SK-N-SH (cell line): Measurements from ENCODE around the gene SLC27A3. TPM values are rescaled to one million over a fixed set of nuclear protein-coding genes. Genes with fewer than 3 reads are reported as not detected.

Experiments used
- CTCF ChIA-PET: fragments of 300-600, 350-600 bp; formaldehyde crosslinking; extraction: SDS; loops from one replicate; lab custom pipeline; 2021; lab: Yijun Ruan, JAX
- POLR2A ChIA-PET: fragments of 350-600 bp; sonication (Branson Sonifier 250); formaldehyde crosslinking; extraction: SDS; loops from one replicate; lab custom pipeline; 2020; ENCODE audit warnings: antibody characterized with exemption, inconsistent platforms; lab: Yijun Ruan, JAX
- DNase-seq: peaks from one replicate; pipeline ENCODE4 v3.0.0; 2012
- H2AFZ ChIP-seq: fragments of 200-600 bp; sonication (generic); 2 replicates; pipeline ENCODE4 v1.8.1; 2016; ENCODE audit warnings: antibody characterized with exemption, mild to moderate bottlenecking, low read depth
- H3F3A ChIP-seq: fragments of 200-600 bp; sonication (generic); replicated peaks from 2 replicates; pipeline ENCODE3; 2016; ENCODE audit warnings: antibody characterized with exemption, mild to moderate bottlenecking; ENCODE audit not compliant: insufficient read depth
- H3K27ac ChIP-seq, 2 experiments: fragments of 200-500 bp in 1 of 2; fragments of 200-600 bp in 1 of 2; sonication (Bioruptor generic) in 1 of 2; sonication (generic), shearing (Covaris generic) in 1 of 2; 2 replicates each; pipeline versions ENCODE4 v1.5.1 to v1.6.1; 2014 to 2016; ENCODE audit warnings: low read depth in 2 of 2, inconsistent platforms in 1 of 2, low read length in 1 of 2, mild to moderate bottlenecking in 1 of 2, mixed read lengths in 1 of 2
- H3K27me3 ChIP-seq: fragments of 200-600 bp; sonication (generic), shearing (Covaris generic); 2 replicates; pipeline ENCODE4 v1.6.1; 2016; ENCODE audit warnings: mixed run types; ENCODE audit not compliant: insufficient read depth
- H3K36me3 ChIP-seq, 2 experiments: fragments of 200-500 bp in 1 of 2; fragments of 200-600 bp in 1 of 2; sonication (Bioruptor generic) in 1 of 2; sonication (generic) in 1 of 2; replicated peaks in 1 of 2; 2 replicates each; pipeline versions ENCODE3 to v1.5.1; 2014 to 2016; ENCODE audit warnings: low read length in 1 of 2, mild to moderate bottlenecking in 1 of 2; ENCODE audit not compliant: insufficient read depth in 2 of 2, control insufficient read depth in 1 of 2
- H3K4me1 ChIP-seq, 2 experiments: fragments of 200-500 bp in 1 of 2; fragments of 200-600 bp in 1 of 2; sonication (Bioruptor generic) in 1 of 2; sonication (generic), shearing (Covaris generic) in 1 of 2; 2 replicates each; pipeline versions ENCODE4 v1.5.1 to v1.6.1; 2014 to 2016; ENCODE audit warnings: low read depth in 1 of 2, low read length in 1 of 2, mixed run types in 1 of 2; ENCODE audit not compliant: insufficient read depth in 2 of 2, control insufficient read depth in 1 of 2
- H3K4me2 ChIP-seq: fragments of 200-600 bp; sonication (generic), shearing (Covaris generic); 2 replicates; pipeline ENCODE4 v1.6.1; 2017; ENCODE audit warnings: mixed run types
- H3K4me3 ChIP-seq, 2 experiments: fragments of 200-500 bp in 1 of 2; fragments of 200-600 bp in 1 of 2; sonication (Bioruptor generic) in 1 of 2; sonication (generic), shearing (Covaris generic) in 1 of 2; 2 replicates each; pipeline versions ENCODE4 v1.5.1 to v1.8.1; 2014 to 2016; ENCODE audit warnings: low read depth in 2 of 2, inconsistent platforms in 1 of 2, low read length in 1 of 2, mild to moderate bottlenecking in 1 of 2, mixed read lengths in 1 of 2, moderate library complexity in 1 of 2
- H3K79me2 ChIP-seq: fragments of 200-600 bp; sonication (generic); 2 replicates; pipeline ENCODE4 v1.8.1; 2017; ENCODE audit warnings: mild to moderate bottlenecking; ENCODE audit not compliant: insufficient read depth
- H3K9ac ChIP-seq: fragments of 200-600 bp; sonication (generic); 2 replicates; pipeline ENCODE4 v1.6.1; 2017; ENCODE audit warnings: mixed run types
- H3K9me2 ChIP-seq: fragments of 200-600 bp; sonication (generic); 2 replicates; pipeline ENCODE4 v1.6.1; 2017; ENCODE audit warnings: mixed run types
- H3K9me3 ChIP-seq: fragments of 200-600 bp; sonication (generic); 2 replicates; pipeline ENCODE4 v1.6.1; 2017; ENCODE audit warnings: mixed run types, mild to moderate bottlenecking, moderate library complexity
- H4K20me1 ChIP-seq: fragments of 200-600 bp; sonication (generic); 2 replicates; pipeline ENCODE4 v1.6.1; 2017; ENCODE audit warnings: mild to moderate bottlenecking, mixed run types; ENCODE audit not compliant: insufficient read depth
- CTCF ChIP-seq: fragments of 200-600 bp; sonication (generic); IDR thresholded peaks from 2 replicates; pipeline ENCODE4 v1.6.1; 2017; ENCODE audit warnings: antibody characterized with exemption, mild to moderate bottlenecking, moderate library complexity
- FOSL2 ChIP-seq: IDR thresholded peaks from 2 replicates; pipeline ENCODE4 v1.4.0; 2012; ENCODE audit warnings: low read depth, mild to moderate bottlenecking, moderate library complexity, borderline replicate concordance
- FOXJ3 ChIP-seq: sonication (generic); formaldehyde crosslinking; IDR thresholded peaks from 2 replicates; pipeline ENCODE4 v1.5.1; 2020; ENCODE audit warnings: mild to moderate bottlenecking, missing genetic modification reagents
- FOXM1 ChIP-seq: IDR thresholded peaks from 2 replicates; pipeline ENCODE4 v1.4.0; 2012; ENCODE audit warnings: low read depth, mild to moderate bottlenecking
- GABPA ChIP-seq: IDR thresholded peaks from 2 replicates; pipeline ENCODE4 v1.4.0; 2012; ENCODE audit warnings: low read depth, mild to moderate bottlenecking
- JUND ChIP-seq: IDR thresholded peaks from 2 replicates; pipeline ENCODE4 v1.4.0; 2012
- NFIC ChIP-seq: IDR thresholded peaks from 2 replicates; pipeline ENCODE4 v1.4.0; 2012; ENCODE audit warnings: borderline replicate concordance
- PBX3 ChIP-seq: IDR thresholded peaks from 2 replicates; pipeline ENCODE4; 2012
- POLR2AphosphoS5 ChIP-seq: IDR thresholded peaks from 2 replicates; pipeline ENCODE4 v1.6.1; 2012; ENCODE audit warnings: low read depth, low read length
- RFX5 ChIP-seq: IDR thresholded peaks from 2 replicates; pipeline ENCODE4 v1.6.1; 2012; ENCODE audit warnings: mild to moderate bottlenecking, improper control_type of control experiment, low read length
- RXRA ChIP-seq: IDR thresholded peaks from 2 replicates; pipeline ENCODE4 v1.4.0; 2012; ENCODE audit warnings: low read depth, mild to moderate bottlenecking, borderline replicate concordance
- SIN3A ChIP-seq: IDR thresholded peaks from 2 replicates; pipeline ENCODE4 v1.6.1; 2012; ENCODE audit warnings: low read depth, mild to moderate bottlenecking, low read length, moderate library complexity, borderline replicate concordance
- TAF1 ChIP-seq: IDR thresholded peaks from 2 replicates; pipeline ENCODE4 v1.6.1; 2012; ENCODE audit warnings: low read depth, mild to moderate bottlenecking, low read length, moderate library complexity, borderline replicate concordance
- TCF12 ChIP-seq: IDR thresholded peaks from 2 replicates; pipeline ENCODE4 v1.4.0; 2012
- TEAD4 ChIP-seq: IDR thresholded peaks from 2 replicates; pipeline ENCODE4 v1.4.0; 2012; ENCODE audit warnings: mild to moderate bottlenecking, borderline replicate concordance; ENCODE audit not compliant: insufficient read depth
- USF1 ChIP-seq: IDR thresholded peaks from 2 replicates; pipeline ENCODE4 v1.4.0; 2012; ENCODE audit warnings: low read depth, borderline replicate concordance
- ZBTB33 ChIP-seq: IDR thresholded peaks from 2 replicates; pipeline ENCODE4 v1.4.0; 2012; ENCODE audit warnings: low read depth, borderline replicate concordance
- WGBS: methylation state at CpG from one replicate; pipeline ENCODE4 v1.1.6; 2017; ENCODE audit warnings: low lambda C conversion rate; 5-methylcytosine and 5-hydroxymethylcytosine counted together
- polyA plus RNA-seq, 3 experiments: library from polyadenylated mRNA; depleted of rRNA; stranded (reverse); fragments of >200 nt; gene quantifications; 2 replicates each; pipeline ENCODE4 v1.2.3, GENCODE V29; 2012

SLC27A3 gene
- polyA plus RNA-seq, 1 of the 3 experiments (the other 2 are of a cell fraction), result 9.0 TPM

GRCh38 chr1:153798468-153798780, 23.2 kb downstream of the SLC27A3 start:
- no peaks in the 10 kb centered on the region for H3K27me3 ChIP-seq
- H4K20me1 ChIP-seq, result no peaks in the 10 kb centered on the region
- DNase-seq, result no peak
- no peak overlapping the region for H3K9ac ChIP-seq
- ChIA-PET CTCF (interaction anchor here (0.5 to 4.2 kb wide), 19 partner anchors 8 to 192 kb away, joined by 3 to 61 read pairs (median 5); partner anchors contain the start of genes CREB3L4, DENND4B, GATAD2B and JTB), POLR2A (interaction anchor here (1.0 kb wide), 1 partner anchor 192 kb away, joined by 5 read pairs; the partner anchor contains the start of gene RPS27)
- 93% methylated on average over 3 of the region's 3 CpGs for WGBS
- no peaks in the 10 kb centered on the region for H3K9me2 ChIP-seq
- H3K79me2 ChIP-seq, result no peaks in the 10 kb centered on the region
- H3K4me1 ChIP-seq, result peaks cover 0 to 5% of the 10 kb centered on the region in 2 experiments; a peak in 1 of 4 replicates
- no peak overlapping the region for H2AFZ ChIP-seq
- H3F3A ChIP-seq, result no peaks in the 10 kb centered on the region
- TF ChIP-seq RXRA (no peak), SIN3A (no peak), FOSL2 (no peak), FOXM1 (no peak), ZBTB33 (no peak), TAF1 (no peak), JUND (no peak), NFIC (no peak)
- no peaks in the 10 kb centered on the region for H3K9me3 ChIP-seq
- H3K36me3 ChIP-seq, result peaks cover 0 to 5% of the 10 kb centered on the region in 2 experiments
- no peak overlapping the region for H3K4me2 ChIP-seq
- no peak overlapping the region; a peak in 1 of 4 replicates for H3K27ac ChIP-seq
- no peak overlapping the region for H3K4me3 ChIP-seq

GRCh38 chr1:153799016-153799415, 23.8 kb downstream of the SLC27A3 start:
- Histone ChIP-seq H3K9me3 (no peaks in the 10 kb centered on the region), H3K4me3 (no peak overlapping the region), H3K9me2 (no peaks in the 10 kb centered on the region), H3K4me1 (peaks cover 0 to 5% of the 10 kb centered on the region in 2 experiments; a peak in 1 of 4 replicates), H3K79me2 (no peaks in the 10 kb centered on the region), H3K9ac (no peak overlapping the region), H3F3A (no peaks in the 10 kb centered on the region), H4K20me1 (no peaks in the 10 kb centered on the region), H3K4me2 (no peak overlapping the region), H2AFZ (no peak overlapping the region), H3K27me3 (no peaks in the 10 kb centered on the region), H3K27ac (no peak overlapping the region; a peak in 1 of 4 replicates), H3K36me3 (peaks cover 0 to 5% of the 10 kb centered on the region in 2 experiments)
- DNase-seq, result no peak
- TF ChIP-seq USF1, result no peak
- no peak for TF ChIP-seq CTCF
- TF ChIP-seq RFX5, result no peak
- TF ChIP-seq GABPA, result no peak
- TF ChIP-seq PBX3, result no peak
- TF ChIP-seq TEAD4, result no peak
- TF ChIP-seq FOXM1, result no peak
- no peak for TF ChIP-seq TCF12
- no peak for TF ChIP-seq RXRA
- no peak for TF ChIP-seq TAF1
- TF ChIP-seq FOXJ3 (CRISPR knock-in tag), result no peak
- TF ChIP-seq POLR2AphosphoS5, result no peak
- WGBS, result 94% methylated on average over 3 of the region's 4 CpGs
- POLR2A ChIA-PET, result no interaction called here
- CTCF ChIA-PET, result interaction anchor here (0.8 to 4.2 kb wide), 6 partner anchors 12 to 187 kb away, joined by 3 to 61 read pairs (median 14); partner anchors contain the start of genes DENND4B, GATAD2B and RAB13
